K562 (cell line): ENCODE data around the gene SMAGP. TPM values are rescaled to one million over a fixed set of nuclear protein-coding genes. Genes with fewer than 3 reads are reported as not detected.
A peak's percentile ranks its signal among the peaks of the same experiment; 100 is the strongest.

ENCODE experiments used
- ATF2 ChIP-seq: sonication (generic); formaldehyde crosslinking; IDR thresholded peaks from 2 replicates; pipeline ENCODE4 v1.8.1; 2022; ENCODE audit warnings: missing genetic modification reagents
- BHLHE40 ChIP-seq: IDR thresholded peaks from 2 replicates; pipeline ENCODE4 v1.6.1; 2011; ENCODE audit warnings: low read length, improper control_type of control experiment
- BRCA1 ChIP-seq, 2 experiments: fragments of 450-650 bp in 1 of 2; sonication (generic) in 1 of 2; formaldehyde crosslinking in 1 of 2; IDR thresholded peaks; 2 replicates each; pipeline versions ENCODE4 v1.5.0 to v1.6.1; 2017 to 2020; ENCODE audit warnings: mild to moderate bottlenecking in 1 of 2, missing genetic modification reagents in 1 of 2
- CCAR2 ChIP-seq: fragments of 200-400 bp; formaldehyde crosslinking; IDR thresholded peaks from 2 replicates; pipeline ENCODE4 v1.6.1; 2017; ENCODE audit warnings: mild to moderate bottlenecking, low read depth, low read length
- ETV6 ChIP-seq, 3 experiments: fragments of 150-350 bp in 1 of 3; sonication (generic) in 1 of 3; formaldehyde crosslinking in 1 of 3; IDR thresholded peaks; 2 replicates each; pipeline versions ENCODE4 v1.6.1 to v1.8.0; 2014 to 2022; ENCODE audit warnings: borderline replicate concordance in 2 of 3, low read depth in 2 of 3, antibody characterized with exemption in 1 of 3, low read length in 1 of 3, mild to moderate bottlenecking in 1 of 3, missing genetic modification reagents in 1 of 3
- GTF3C2 ChIP-seq: IDR thresholded peaks from 3 replicates; pipeline ENCODE4 v1.6.1; 2011; ENCODE audit warnings: borderline replicate concordance, mild to moderate bottlenecking, moderate library complexity; ENCODE audit not compliant: insufficient read length; ENCODE audit errors: extremely low read depth
- HEY1 ChIP-seq: fragments of 250-450 bp; sonication (Bioruptor Pico); IDR thresholded peaks from 2 replicates; pipeline ENCODE4 v1.5.0; 2020; ENCODE audit warnings: mild to moderate bottlenecking, moderate library complexity, borderline replicate concordance
- HMG20B ChIP-seq: fragments of 250-450 bp; sonication (Bioruptor Pico); IDR thresholded peaks from 2 replicates; pipeline ENCODE4 v1.5.0; 2021; ENCODE audit warnings: mild to moderate bottlenecking
- HOXB6 ChIP-seq: fragments of 250-450 bp; sonication (Bioruptor Pico); IDR thresholded peaks from 2 replicates; pipeline ENCODE4 v1.5.1; 2022; ENCODE audit warnings: mild to moderate bottlenecking, borderline replicate concordance
- MITF ChIP-seq: IDR thresholded peaks from 2 replicates; pipeline ENCODE4 v1.6.1; 2014; ENCODE audit warnings: antibody characterized with exemption
- RREB1 ChIP-seq: fragments of 250-450 bp; sonication (Bioruptor Pico); IDR thresholded peaks from 2 replicates; pipeline ENCODE4 v1.4.0; 2020
- TAF9B ChIP-seq: fragments of 450-650 bp; IDR thresholded peaks from 2 replicates; pipeline ENCODE4 v1.6.1; 2018; ENCODE audit warnings: mild to moderate bottlenecking; ENCODE audit not compliant: partially characterized antibody
- ZNF197 ChIP-seq: fragments of 200-800 bp; sonication (Bioruptor generic); IDR thresholded peaks from 2 replicates; pipeline ENCODE4 v1.6.1; 2016; ENCODE audit warnings: low read depth, missing genetic modification characterization, missing compliant biosample characterization
- polyA plus RNA-seq, 8 experiments: library from polyadenylated mRNA; depleted of rRNA in 4 of 8; stranded (reverse) in 5 of 8; unstranded in 3 of 8; fragments of >200 nt; fragmentation: Nextera tagmentation in 2 of 8; fragmentation: Illumina TruSeq in 1 of 8; extraction: Ambion mirVana in 2 of 8; extraction: Trizol in 1 of 8; gene quantifications; 2 replicates each; pipeline versions ENCODE4 v1.2.1 to v1.2.3, GENCODE V29; 2011 to 2014; ENCODE audit warnings: inconsistent platforms in 1 of 8, missing spikeins in 1 of 8
- total RNA-seq, 7 experiments: library from RNA; depleted of rRNA in 6 of 7; stranded (reverse); fragments of >200 nt in 6 of 7; fragmentation: Illumina TruSeq in 2 of 7; extraction: Trizol in 2 of 7; gene quantifications; 2 replicates each; pipeline versions ENCODE4 v1.2.1 to v1.2.3, GENCODE V29; 2011 to 2021; ENCODE audit warnings: low replicate concordance in 1 of 7

Gene SMAGP
- total and polyA plus RNA-seq, 9 of the 15 experiments (the other 6 are each of a cell fraction or from before 2014, with no cell fraction given) = 23.1 to 62.3 (median 29.9) TPM

GRCh38 chr12:51217968-51218606, 52.1 kb downstream of the SMAGP start, which contains the start of gene POU6F1 (continued):
- TF ChIP-seq RREB1 (CRISPR knock-in tag) (no peak), CCAR2 (no peak), TAF9B (peak; percentile 32), HEY1 (CRISPR knock-in tag) (no peak), ETV6 (IDR thresholded peaks at IDR 0.05; ENCODE audit: borderline replicate concordance in 1 of 2, low read depth in 2 of 2, low read length in 1 of 2) (no peak), ETV6 (CRISPR knock-in tag; IDR thresholded peaks at IDR 0.05; ENCODE audit: borderline replicate concordance) (no peak), GTF3C2 (no peak), HMG20B (CRISPR knock-in tag) (no peak), MITF (no peak), HOXB6 (CRISPR knock-in tag) (no peak), ZNF197 (no peak), BRCA1 (IDR thresholded peaks at IDR 0.05) (no peak), BRCA1 (CRISPR knock-in tag; IDR thresholded peaks at IDR 0.05) (no peak), ATF2 (CRISPR knock-in tag) (no peak), BHLHE40 (peak; percentile 39; the same call in 1 of the 2 replicates)
